ENCODE measurements around the gene NKX6-1. TPM values are rescaled to one million over a fixed set of nuclear protein-coding genes. Genes with fewer than 3 reads are reported as not detected.

NKX6-1 gene
- total and polyA plus RNA-seq, 10 donors: not detected

GRCh38 chr4:84507941-84508340, 8.8 kb upstream of the NKX6-1 start:
- Histone ChIP-seq H3K36me3 (no peaks in the 10 kb centered on the region), H3K4me3 (no peak overlapping the region), H3K27ac (no peak overlapping the region), H3K4me1 (peaks cover 0 to 5% (median 0%) of the 10 kb centered on the region in 6 donors), H3K27me3 (replicated peaks in 1 of 7) (peaks cover 0 to 88% (median 58%) of the 10 kb centered on the region in 7 donors), H3K9me3 (no peaks in the 10 kb centered on the region)
- DNase-seq: no peak
- no peak for TF ChIP-seq CTCF (IDR thresholded peaks at IDR 0.05 in 8 of 11, conservative IDR thresholded peaks at IDR 0.05 in 3 of 11)
- TF ChIP-seq POLR2A (IDR thresholded peaks at IDR 0.05): no peak
- TF ChIP-seq POLR2AphosphoS5 (IDR thresholded peaks at IDR 0.05): no peak
- WGBS, 5 donors: 66 to 80% (median 73%) methylated on average over 5 of the region's 5 CpGs
- intact Hi-C loops (cut with DNase I; ENCODE audit: low total_unique reads): loop anchor here (10.0 kb wide), 1 partner anchor 863 kb away; no protein-coding TSS in a partner anchor

- Histone ChIP-seq H3K27me3 (replicated peaks in 1 of 7) (peaks cover 3 to 100% (median 89%) of the 10 kb centered on the region in 7 donors), H3K27ac (no peak overlapping the region), H3K4me3 (no peak overlapping the region), H3K4me1 (peaks cover 0 to 8% (median 1%) of the 10 kb centered on the region in 6 donors), H3K9me3 (peaks cover 0 to 5% (median 0%) of the 10 kb centered on the region in 8 donors), H3K36me3 (no peaks in the 10 kb centered on the region)
- no peak for DNase-seq
- intact Hi-C loops (cut with DNase I; ENCODE audit: low total_unique reads): loop anchor here (10.0 kb wide), 1 partner anchor 860 kb away; no protein-coding TSS in a partner anchor
- 84 to 94% (median 90%) methylated on average over 2 of the region's 2 CpGs for WGBS, 5 donors
- TF ChIP-seq POLR2AphosphoS5 (IDR thresholded peaks at IDR 0.05): no peak
- TF ChIP-seq CTCF (IDR thresholded peaks at IDR 0.05 in 8 of 11, conservative IDR thresholded peaks at IDR 0.05 in 3 of 11): no peak
- no peak for TF ChIP-seq POLR2A (IDR thresholded peaks at IDR 0.05)
These were observed 5.7 kb upstream of the NKX6-1 start for GRCh38 chr4:84504821-84505220.

- Histone ChIP-seq H3K36me3 (no peaks in the 10 kb centered on the region), H3K27me3 (replicated peaks in 1 of 7) (peaks cover 5 to 100% (median 91%) of the 10 kb centered on the region in 7 donors), H3K4me1 (peaks cover 1 to 19% (median 12%) of the 10 kb centered on the region in 6 donors), H3K9me3 (peaks cover 0 to 8% (median 0%) of the 10 kb centered on the region in 8 donors), H3K4me3 (no peak overlapping the region), H3K27ac (no peak overlapping the region)
- TF ChIP-seq CTCF (IDR thresholded peaks at IDR 0.05 in 8 of 11, conservative IDR thresholded peaks at IDR 0.05 in 3 of 11) (peak in 8 of 11 experiments; percentile 28 to 56 (median 42)), POLR2AphosphoS5 (IDR thresholded peaks at IDR 0.05) (no peak)
- no peak for DNase-seq
- 6 to 9% (median 8%) methylated on average over 19 of the region's 19 CpGs for WGBS, 5 donors
- intact Hi-C loops (cut with DNase I; ENCODE audit: low total_unique reads): loop anchor here (10.0 kb wide), 1 partner anchor 859 kb away; no protein-coding TSS in a partner anchor
These were observed 4.7 kb upstream of the NKX6-1 start for GRCh38 chr4:84503495-84504437.

- H3K27me3 ChIP-seq (replicated peaks in 1 of 7): peaks cover 7 to 100% (median 91%) of the 10 kb centered on the region in 7 donors
- 10 to 19% (median 12%) methylated on average over 18 of the region's 18 CpGs for WGBS, 5 donors
- H3K36me3 ChIP-seq: no peaks in the 10 kb centered on the region
- no peak for DNase-seq
- H3K27ac ChIP-seq: no peak overlapping the region
- H3K4me1 ChIP-seq: peaks cover 9 to 27% (median 19%) of the 10 kb centered on the region in 6 donors
- intact Hi-C loops (cut with DNase I; ENCODE audit: low total_unique reads): loop anchor here (10.0 kb wide), 1 partner anchor 858 kb away; no protein-coding TSS in a partner anchor
- H3K4me3 ChIP-seq: no peak overlapping the region
- TF ChIP-seq POLR2A (IDR thresholded peaks at IDR 0.05) (no peak), CTCF (IDR thresholded peaks at IDR 0.05 in 8 of 11, conservative IDR thresholded peaks at IDR 0.05 in 3 of 11) (no peak), POLR2AphosphoS5 (IDR thresholded peaks at IDR 0.05) (no peak)
- peaks cover 0 to 8% (median 0%) of the 10 kb centered on the region in 8 donors for H3K9me3 ChIP-seq
These were observed 3.9 kb upstream of the NKX6-1 start for GRCh38 chr4:84502955-84503373.

All from spleen (tissue), 11 donors.